HuH-7 (cell line): ENCODE results near the gene POLR3GL.
"Not testable (repeated sequence)": the region's sequence is repeated elsewhere in the genome, so short reads cannot be mapped to it uniquely, and the experiment has no call there.

Experiments
- DNase-seq: peaks from one replicate; pipeline ENCODE4 v3.0.0; 2011; ENCODE audit warnings: low spot score

Gene POLR3GL

DNA sequence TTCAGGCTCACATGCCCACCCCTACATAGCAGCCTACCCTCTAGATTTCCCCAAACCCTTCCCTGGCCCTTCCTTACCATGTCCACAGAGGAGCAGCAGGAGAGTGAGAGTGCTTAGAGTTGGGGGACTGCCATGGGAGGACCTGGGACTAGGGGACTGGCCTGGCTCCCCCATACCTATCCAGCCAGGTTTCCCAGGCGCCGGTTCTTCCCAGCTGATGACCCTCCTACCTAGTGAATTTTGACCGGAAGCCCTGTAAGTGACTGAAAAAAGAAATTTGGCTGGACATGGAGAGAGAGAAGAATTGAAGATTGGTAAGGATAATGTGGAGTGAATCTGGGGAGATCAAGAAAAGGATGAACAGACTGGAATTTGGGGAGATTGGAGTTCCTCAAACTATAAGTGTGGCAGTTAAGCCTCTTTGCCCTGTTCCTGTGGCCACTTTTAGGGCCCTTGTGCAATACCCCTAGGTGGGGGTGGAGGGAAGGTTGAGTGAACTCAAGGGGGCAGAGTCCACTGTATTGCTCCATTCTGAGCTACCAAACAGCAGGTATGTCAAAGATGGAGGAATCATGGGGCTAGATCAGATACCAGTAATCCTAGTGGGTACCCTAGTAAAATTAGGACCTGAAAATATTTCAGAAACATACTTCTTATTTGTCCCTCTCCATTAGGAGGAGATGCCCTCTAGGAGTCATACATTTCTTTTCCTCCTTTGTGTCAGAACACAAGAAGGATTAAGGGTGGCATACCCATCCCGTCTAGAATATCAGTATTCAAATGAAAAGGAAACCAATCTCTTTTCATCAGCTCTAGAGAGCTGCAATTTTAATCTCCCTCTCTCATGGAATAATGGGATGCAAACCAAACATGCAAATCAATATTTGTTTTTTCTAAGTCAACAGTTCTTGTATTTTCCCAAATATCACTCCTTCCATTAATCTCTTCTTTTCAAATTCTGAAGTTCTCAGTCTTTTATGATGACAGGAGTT is 55.9 kb downstream of the POLR3GL start:
- DNase-seq: peak; percentile 73

DNA sequence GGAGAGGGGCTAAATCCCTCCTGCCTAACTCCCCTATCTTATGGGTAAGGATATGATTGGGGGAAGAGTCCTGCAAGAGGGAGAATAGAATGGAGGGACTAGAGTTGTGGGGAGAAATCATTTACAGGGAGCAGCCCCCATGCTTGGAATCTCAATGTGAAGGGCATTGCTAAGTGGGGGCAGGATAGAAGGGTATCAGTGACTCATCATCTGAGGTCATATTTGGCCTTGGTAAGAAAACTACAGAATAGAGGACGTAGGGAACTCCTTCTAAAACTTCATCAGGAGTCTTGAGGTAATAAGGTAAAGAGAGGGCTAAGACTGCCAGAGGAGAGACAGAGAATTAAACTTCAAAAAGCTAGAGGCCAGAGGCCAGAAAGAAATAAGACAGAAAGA is 56.6 kb downstream of the POLR3GL start:
- no peak for DNase-seq

DNA sequence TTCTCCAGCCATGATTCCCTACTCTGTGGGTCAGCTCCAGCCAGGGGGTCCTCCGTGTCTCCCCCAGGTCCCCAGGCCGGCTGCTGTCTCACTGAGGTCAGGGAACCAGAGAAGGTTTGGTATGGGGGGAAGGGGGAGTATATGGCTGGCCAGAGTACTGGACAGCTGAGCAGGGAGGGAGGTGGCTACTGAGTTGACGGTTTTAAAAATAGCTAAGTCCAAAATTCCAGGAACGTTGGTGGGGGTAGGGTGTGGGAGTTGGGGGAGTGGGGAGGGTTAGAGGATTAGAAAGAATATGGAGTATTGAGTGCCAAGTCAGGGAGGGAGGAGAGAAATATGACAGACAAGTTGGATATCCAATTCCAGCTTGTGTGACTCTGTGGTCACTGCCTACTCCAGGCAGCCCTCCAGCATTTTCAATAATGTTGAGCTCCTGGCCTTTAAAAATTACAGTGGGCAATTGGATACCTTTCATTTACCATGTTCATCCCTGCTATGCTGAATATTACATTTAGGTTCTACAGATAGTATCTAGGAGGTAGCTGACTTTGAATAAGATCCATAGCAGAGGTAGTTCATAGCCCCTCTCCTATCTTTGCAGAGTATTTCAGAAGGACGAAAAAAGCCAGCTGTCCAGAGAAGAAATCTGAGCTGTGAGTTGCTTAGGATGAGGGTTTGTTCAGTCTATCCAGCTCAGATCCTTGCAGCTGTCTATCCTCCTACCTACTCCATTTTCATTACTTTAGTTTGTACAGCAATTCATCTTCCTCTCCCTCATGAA is 57.3 kb downstream of the POLR3GL start, which contains the start of gene HJV:
TSS of gene HJV (minus strand) at position 114 of the 781 bp plus-strand sequence. CDS start 1,504 bp downstream, outside the sequence.
- no peak for DNase-seq

DNA sequence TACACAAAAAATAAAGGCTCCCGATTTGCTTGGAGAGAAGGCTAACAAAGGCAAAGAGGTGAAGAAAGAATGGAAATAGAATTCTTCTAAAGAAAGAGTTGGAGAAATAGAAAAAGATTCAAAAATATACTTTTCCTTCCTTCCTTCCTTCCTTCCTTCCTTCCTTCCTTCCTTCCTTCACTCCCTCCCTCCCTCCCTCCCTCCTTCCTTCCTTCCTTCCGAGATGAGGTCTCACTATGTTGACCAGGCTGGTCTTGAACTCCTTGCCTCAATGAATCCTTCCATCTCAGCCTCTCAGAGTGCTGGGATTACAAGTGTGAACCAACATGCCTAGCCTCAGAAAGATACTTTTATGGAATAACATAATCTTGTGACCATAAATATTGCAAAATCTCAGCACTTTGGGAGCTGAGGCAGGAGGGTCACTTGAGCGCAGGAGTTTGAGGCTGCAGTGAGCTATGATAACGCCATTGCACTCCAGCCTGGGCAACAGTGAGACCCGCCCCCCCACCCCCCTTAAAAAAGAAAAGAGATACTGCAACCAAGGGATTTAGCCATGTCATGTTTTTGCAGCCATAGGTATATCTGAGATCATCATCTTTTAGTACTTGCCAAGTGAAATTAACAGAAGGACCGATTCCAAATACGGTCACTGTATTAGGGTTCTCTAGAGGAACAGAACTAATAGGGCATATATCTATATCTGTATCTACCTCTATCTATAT is 58.1 kb downstream of the POLR3GL start:
- DNase-seq: no peak

DNA sequence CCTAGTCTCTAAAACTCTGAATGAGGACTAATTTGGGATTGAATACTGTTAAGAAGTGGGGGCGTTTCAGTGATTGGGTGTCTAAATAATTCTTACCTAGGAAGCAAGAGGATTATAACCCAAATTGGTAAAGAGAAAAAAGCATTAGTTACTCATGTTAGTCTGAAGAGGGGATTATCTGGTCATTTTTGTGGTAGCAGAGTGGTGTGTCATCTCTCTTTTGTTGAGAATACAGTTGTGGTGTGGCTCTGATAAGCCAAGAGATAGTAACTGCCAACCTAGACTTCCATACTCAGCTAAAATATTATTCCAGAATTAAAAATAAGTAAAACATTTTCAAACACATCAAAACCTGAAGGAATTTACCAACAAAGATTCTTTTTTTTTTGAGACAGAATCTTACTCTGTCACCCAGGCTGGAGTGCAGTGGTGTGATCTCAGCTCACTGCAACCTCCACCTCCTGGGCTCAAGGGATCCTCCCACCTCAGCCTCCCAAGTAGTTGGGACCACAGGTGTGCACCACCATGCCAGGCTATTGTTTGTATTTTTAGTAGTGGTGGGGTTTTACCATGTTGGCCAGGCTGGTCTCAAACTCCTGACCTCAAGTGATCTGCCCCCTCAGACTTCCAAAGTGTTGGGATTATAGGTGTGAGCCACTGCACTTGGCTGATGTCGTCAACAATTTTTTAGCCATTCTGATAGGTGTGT is 61.5 kb downstream of the POLR3GL start:
- DNase-seq: not testable (repeated sequence)

GRCh38 chr1:146026650-146027049 is 62.2 kb downstream of the POLR3GL start:
- not testable (repeated sequence) for DNase-seq
